NCI-H1105 (cell line): ENCODE measurements around the gene PRR33.

Experiments
- DNase-seq: peaks from one replicate; lab custom pipeline; 2025; lab: John Stamatoyannopoulos, UW

Gene PRR33

DNA sequence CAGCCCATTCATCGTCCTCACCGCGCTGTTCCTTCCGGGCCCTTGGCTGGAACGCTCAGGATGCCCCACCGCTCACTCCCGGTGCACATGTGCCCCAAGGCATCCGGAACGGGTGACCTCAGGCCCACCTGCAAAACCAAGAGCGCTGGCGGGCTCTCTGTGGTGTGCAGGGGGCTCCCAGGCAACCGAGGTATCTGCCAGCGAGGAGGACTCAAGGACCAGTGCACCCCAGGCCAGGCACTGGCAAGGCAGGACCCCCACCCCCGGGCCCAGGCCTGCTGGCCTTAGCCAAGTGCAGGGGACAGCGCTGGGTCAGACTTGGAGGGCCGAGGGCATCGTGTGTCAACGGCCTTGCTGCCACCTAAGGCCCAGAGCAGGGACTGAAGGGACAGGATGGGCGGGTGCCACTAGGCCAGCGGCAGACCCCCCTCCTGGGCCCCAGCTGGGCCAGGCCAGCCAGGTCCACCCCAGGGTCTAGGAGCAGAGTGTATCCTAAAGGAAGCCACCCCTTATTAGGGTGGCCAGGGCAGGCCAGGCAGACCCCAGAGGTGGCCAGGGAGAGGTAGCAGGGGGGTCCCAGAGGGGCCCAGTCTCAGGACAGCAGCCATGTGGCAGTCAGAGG is 36.3 kb upstream of the PRR33 start:
- no peak for DNase-seq

DNA sequence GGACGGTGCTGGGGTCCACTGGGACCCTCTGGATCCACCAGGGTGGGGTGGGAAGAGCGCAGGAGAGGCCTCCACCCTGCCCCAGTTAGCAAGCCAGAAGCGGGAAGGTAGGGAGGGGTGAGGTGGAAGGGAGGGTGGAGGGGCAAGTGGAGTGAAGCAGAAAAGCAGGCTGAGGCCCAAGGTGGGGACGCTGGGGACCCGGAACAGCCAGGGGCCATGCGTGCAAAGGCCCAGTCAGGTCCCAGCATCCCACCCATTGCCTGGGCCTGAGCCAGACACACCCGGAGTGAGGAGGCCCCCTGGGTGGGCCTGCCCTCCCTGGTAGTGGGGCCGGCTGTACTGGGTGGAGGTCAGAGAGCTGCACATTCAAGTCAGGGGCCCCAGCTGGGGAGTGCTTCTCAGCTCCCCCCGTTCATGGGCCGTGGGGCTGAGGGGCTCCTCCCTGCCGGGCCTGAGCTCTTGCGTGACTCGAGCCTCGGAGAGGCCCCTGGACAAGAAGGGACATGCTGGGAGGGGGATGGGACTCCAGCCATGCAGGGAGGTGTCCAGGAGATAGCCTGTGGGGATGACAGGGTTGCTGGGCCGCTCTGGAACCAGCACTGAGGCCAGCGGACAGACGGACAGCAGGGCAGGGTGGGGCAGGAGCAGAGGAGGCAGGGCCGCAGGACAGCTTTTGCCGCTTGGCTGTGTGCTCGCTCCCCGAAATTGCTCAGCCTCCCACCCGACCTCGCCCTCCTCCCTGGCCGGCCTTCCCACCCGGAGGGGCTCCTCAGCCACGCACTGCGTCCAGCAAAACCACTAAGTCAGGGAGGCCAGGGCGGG is 35.5 kb upstream of the PRR33 start:
- no peak for DNase-seq

DNA sequence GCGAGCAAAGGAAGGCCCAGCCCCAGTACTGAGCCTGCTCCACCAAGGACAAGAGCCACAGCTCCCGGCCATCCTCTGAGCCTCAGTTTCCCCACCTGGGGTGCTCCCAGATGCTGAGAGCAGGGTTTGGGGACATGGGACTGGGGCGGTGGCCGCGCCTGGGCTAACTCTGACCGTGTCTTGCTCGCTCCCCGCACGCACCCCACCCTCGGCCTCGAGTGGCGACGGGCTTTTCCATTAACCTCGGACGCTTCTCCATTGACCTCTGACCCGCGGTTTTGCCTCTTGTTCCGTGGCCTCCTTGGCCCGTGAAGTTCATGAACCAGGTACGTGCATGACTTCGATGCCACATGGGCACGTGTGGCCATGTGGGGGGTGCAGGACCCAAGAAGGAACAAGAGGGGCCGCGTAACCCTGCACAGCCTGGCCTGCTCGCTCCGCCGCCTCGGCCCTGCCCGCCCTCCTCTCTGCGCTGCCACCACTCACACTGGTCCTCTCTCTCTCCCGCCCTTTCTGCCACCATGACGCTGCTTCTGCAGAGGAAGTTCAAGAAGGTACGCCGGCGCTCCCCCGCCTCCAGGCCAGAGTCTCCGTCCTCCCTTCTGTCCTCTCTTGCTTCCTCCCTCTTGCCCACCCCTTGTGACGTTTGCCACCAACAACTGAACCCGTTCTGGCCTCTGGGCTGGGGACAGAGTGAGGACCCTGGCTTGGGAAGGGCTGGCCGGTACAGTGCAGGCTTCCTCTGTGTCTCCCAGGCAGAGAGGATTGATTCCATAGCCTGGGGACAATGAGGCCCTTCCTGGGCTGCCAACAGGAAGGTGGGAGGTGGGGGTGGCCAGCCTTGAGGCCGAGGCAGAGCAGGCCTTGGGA is 34.7 kb upstream of the PRR33 start:
- DNase-seq = no peak

DNA sequence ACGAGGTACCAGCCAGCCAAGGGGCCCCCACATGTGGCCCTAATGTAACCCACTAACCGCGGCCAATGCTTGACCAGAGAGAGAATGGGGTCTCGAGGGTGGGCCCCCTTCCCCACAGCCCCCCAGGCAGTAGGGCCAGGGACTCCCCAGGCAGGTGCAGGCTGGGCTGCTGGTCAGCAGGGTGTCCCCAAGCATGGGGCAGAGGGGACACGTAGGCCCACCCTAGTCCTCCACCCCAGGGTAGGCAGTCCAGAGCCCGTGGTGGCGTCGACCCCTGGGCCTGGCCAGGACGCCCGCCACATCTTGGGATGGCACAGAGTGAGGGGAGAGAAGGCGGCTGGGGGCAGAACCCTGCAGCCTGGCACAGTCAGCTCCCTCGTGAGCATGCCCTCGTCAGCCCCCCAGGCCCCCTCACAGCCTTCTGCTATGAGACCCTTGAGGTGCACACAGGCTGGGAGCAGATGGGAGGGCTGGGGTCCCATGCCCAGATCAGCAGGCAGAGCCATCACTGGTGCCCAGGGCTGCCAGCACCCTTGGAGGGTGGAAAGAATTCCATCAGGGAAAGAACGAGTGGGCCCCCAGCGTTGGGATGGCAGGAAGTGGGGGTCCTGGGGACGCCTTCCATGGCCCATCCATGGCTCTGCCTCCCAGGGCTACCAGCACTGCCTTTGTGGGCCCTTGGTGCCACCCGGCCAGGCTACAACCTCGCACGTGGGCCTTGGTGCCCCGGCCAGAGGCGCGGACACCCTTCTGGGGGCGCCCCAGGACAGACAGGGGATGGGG is 33.9 kb upstream of the PRR33 start:
- DNase-seq = no peak

DNA sequence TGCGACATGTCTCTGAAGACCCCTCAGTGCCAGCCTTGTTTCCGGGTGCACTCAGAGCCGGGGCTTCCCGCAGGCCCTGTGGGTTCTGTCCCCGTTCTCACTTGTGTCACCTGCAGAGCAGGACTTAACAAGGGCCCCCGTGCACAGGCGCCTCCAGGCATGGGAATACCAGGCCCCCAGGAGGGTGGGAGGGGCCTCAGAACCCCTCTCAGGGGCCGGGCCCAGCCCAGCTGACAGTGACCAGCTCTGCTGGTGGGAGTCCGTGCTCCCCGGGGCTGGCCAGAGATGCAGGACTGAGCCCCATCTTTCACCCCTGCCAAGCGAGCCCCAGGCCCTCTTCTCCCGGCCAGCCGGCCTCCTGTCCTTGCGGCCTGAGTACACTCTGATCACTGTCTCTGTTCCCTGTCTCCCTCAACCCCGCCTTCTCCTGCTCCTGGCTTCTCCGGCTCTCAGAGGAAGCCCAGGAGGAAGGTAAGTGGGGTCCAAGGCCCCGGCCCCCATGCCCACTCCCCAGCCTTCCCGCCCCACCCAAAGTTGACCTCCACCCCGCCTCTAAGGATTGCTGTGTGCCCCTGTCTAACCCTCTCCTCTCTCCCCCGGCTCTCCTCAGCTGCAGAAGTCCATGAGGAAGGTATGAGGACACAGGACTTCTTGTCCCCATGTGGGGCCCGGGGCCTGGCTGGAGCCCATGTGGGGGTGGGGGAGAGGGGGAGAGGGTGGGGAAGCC is 33.1 kb upstream of the PRR33 start:
- DNase-seq = no peak

DNA sequence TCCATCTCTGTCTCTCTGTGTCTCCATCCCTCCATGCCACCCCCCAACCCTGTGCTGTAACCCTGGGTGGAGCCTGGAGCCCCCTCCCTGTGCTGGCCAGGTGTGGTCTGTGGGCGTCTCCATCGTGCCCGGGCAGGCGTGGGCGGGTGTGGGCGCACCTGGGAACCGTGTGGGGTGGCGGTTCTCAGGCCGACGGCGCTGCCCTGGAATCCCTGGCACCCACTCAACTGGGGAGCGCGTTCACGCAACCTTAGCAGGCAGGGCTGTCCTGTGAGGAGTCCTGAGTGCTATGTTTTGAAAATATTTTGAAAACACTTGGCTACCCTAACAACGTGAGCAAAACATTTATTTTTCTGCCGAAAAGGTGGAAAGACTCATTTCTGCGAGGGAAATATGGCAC is 32.5 kb upstream of the PRR33 start:
- no peak for DNase-seq

DNA sequence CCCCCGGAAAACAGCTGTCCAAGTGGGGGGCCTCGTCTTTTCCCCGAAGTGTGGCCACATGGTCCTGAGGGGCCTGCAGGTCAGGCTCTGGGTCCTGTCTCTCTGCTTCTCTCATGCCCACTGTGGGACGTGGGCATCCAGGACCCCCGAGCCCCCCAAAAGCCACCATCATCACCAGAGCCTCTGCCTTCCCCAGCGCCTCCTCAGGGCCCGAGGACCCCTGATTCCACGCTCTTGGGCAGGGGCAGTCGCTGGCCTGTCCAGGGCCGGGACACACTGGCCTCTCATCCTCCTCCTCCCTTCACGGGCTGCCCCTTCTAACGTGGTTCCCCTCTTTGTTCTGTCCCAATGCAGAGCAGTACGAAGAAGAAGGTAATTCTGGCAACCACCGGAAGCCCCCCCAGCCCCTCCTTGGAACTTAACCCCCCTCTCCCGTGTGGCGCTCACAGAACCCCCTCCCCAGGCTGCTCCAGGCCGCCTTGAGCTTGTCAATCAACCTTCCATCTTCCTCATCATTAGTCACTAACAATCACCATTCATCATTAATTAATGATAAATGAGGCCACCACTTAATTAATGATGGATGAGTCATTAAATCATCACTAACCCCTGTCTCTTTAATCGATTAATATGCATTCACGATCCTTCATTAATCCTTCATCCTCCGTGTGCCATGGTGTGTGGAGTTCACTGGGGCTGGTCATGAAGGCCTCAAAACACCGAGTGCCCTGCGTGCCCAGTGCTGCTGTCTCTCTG is 31.7 kb upstream of the PRR33 start:
- no peak for DNase-seq

DNA sequence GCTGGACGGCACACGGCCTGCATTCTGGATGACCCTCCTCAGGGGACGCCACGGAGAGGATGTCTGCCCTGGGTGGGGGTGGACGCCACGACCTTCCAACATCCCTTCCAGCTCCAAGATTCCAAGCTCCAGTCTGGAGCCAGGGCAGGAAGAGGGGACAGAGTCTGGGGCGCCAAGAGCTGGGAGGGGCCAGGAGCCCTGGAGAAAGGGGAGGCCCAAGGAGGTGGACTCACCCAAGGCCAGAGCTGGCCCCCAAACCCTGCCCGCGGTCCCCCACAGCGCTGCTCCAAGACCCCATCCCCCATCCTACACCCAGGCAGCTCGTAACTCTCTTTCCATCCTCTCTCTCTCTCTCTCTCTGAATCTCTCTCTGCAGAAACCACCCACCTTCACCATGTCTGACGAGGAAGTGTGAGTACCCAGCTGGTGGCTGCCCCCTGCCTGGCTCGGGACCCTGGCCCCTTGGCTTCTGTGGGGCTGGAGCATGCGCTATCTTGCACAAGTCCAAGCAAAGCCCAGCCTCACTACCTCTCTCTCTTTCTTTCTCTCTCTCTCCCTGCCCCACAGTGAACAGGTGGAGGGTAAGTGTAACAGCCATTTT is 30.9 kb upstream of the PRR33 start:
- no peak for DNase-seq

DNA sequence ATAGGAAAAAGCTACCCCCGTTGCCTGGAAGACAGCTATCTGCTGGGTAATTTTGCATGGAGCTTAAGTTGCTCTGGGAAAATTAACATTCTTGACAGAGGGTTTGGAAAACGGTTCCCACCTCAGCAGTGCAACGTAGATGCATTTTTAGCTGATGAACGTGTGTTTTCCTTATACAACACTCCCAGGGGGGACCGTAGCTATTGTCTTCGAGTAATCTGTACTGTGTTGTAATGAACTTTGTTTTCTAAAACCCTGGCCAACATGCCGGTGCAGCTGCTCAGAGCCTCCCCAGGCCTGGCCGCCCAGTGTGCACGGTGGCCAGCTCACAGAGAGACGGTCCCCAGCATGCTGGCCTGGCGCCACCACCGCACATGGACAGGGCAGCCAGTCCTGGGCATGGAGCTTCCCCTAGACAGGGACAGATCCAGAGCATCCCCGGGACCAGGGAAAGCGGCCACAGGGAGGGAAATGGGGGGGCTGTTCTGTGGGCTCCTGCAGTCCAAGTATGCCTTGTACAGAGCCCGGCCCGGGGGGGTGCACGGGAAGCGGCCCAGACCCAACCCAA is 30.0 kb upstream of the PRR33 start:
- DNase-seq = no peak

DNA sequence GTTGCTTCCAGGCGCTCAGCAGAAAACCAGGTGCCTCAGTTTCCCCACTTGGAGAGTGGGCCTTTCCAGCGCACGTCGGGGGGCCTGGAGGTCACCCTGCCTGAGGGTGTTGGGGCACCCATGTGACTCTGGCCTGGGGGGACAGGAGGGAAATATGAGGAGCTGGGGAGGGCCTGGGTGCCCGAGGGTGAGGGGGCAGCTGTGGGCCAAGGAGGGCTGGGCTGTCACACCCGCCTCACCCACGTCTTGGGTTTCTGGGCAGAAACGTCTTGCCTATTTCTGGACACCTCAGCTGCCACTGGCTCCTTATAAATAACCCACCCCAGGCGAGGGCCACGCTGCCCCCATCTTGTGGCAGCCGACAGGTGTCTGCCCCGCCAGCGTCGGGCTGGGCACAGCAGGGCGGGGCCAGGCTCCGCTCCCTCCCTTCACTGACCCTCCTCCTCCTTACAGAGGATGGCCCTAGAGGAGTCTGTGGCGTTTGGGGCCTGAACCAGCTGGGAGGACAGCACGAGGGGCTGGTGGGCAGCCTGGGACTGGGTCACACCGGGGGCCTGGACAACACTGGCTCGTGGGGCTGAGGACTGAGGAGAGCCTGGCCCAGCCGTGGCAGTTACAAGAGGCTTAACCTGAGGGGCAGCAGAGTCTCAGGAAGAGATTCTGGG is 29.3 kb upstream of the PRR33 start:
- no peak for DNase-seq

DNA sequence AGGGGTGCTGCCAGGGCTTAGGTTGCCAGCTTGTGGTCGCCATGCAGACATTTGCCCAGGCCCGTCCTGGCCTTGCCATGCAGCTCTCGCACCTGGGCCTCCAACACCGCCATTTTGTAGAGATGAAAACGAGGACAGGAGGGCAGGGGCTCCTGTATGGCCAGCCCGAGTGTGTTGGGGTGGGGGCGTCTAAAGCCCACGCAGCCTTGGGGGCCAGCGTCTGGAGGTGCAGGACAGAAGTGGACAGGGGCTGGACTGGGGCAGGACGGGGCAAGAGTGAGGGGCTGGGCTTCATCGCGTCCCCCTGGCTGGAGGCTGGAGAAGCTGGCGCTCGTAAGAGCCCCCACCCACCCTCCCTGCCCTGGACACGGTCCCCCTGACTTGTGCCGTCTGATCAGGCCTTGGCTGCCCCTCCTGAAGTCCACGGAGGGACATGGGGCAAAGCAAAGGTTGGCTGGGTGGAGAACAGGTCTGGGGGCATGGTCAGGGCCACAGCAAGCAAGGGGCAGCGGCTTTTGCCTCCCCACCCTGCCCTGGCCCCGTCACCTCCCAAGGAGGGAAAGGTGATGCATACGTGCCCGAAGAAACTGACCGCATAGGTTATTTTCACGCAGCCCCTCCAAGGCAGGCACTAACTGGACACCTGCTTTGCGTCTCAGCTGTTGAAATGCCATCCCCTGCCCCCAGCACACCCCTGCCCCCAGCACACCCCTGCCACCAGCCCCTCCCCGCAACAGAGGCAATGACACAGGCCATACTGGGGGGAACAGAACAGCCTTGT is 28.6 kb upstream of the PRR33 start:
- DNase-seq = no peak

DNA sequence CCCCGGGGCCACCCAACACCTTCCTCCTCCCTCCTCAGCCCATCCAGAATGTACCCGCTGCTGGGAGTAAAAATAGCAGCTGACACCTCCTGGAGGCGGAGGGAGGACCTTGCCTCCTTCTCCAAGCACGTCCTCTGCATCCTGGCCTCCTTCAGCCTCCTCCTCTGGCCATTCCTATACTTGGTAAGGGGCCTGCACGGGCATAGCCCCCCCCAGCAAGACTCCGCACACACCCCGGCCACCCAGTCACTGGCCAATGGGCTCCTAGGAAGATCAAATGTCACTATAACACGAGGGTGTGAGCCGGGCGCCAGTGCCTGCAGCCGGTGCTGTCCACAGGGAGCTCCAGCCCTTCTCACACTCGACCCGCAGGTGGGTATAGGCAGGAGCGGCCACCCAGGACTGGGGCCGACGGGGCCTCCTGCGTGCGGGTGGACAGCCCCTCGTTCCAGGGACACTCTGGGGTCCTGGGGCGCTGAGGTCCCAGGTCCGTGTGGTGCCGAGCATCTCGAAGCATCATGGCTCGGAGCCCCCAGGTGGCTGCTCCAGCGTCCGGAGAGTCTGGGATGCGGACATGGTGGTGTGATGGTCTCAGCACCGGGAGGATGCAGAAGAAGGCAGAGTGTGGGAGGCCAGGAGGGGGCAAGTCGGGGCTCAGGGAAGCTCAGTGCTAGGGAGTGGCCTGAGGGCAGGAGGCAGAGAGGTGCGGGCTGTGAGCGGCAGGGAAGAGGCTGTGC is 27.9 kb upstream of the PRR33 start, which contains the start of gene TNNT3:
Gene TNNT3 (plus strand): TSS at position 313 of the 737 bp plus-strand sequence. CDS start 3,172 bp downstream, outside the sequence.
- no peak for DNase-seq

DNA sequence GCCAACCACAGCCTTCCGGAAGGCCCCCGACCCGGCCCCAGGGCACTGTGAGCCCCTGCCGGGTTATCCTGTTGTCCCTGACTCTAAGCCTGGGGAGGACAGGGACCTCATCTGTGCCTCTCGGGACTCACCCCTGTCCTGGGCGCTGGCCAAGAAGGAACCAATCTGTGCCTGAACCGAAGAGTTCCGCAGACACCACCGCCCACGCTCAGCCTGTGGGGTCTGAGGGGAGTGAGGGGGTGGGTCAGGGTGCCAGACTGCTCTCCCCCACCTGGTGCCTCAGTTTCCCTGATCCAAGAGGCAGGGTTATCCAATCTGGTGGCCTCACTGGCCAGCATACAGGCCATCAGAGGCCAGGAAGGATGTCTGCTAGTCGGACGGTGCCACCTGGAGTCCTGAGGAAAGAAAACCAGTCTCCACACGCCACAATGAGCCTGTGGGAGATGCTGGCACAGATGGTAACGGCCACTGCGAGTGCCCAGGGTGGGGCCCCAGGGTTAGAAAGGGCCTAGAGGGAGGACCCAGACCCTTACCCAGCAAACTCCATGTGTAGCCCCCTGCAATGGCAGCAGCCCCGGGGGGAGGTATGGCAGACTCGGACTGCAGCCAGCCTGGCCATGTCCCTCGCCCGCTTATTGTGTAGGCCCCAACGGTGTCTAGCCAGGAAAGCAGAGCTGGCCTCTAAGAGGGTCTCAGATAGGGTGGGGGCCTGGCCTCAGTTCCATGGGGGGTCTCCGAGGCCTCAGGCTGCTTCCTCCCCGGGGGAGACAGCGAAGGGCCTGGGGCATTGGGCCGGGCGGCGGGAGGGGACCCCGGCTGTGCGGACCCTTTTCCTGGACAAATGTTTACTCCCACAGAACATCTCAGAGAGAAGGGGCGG is 27.0 kb upstream of the PRR33 start:
- DNase-seq = no peak

DNA sequence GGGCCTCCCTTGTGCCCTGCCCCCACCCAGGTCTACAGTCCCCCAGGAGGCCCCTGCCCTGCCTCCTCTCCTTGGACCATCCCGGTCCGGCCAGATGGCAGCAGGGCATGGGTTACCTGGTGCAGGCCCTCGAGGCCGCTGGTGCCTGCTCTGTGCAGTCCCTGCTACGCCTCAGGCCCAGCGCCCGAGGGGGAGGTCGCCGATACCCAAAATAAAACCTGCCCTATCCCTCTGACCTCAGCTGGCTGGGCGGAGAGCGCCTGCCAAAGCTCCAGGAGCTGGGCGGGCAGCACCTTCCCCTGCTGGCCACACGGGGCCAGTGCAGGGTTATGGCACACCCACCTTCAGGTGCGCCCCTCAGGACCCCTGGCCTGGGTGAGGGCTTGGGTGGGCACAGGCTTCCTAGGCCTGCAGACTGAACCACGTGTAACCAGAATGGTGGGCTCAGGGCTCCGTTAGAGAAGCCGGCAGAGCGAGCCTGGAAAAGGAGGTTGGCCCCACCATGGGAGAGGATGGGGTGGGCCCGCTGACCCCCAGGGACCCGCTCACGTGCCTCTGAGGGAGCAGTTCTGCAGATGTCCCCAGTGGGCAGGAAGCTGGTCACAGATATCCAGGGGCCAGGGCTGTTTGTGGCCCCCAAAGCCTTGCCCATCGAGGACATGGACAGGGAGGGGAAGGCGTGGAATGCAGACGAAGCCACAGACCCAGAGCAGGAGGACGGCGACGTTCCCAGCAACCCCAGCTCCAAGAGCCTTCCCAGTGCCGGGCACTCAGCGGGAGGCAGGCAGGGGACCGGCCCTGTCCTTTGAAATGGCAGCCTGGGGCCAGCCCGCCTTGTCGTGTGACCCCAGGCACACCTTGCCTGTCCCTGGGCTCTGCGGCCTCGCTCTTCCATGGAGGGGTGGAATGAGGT is 26.1 kb upstream of the PRR33 start:
- no peak for DNase-seq

DNA sequence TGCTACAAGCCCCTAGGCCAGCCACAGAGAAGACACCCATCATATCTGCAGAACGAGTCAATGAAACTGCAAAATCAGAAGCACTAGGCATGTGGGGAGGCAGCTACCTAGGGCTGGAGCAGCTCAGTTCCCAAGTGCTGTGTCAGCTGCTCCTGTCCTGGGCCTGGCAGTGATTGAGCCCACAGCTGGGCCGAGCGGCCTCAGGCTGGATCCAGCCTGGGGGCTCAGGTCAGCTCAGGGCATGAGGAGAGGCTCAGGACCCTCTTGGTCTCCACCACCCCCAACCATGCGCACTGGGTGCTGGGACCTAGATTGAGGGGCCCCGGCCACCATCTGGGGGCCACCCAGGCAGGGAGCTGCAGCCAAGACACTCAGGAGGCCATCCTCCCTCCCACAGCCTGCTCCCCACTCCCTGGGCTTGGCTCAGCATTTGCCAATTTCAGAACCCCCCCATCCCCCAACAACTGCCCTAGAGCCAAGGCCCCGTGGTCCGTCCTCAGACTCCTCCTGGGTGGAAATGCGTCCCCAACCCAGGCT is 25.4 kb upstream of the PRR33 start:
- DNase-seq = no peak
